ENCODE results near the gene CHST6.
"Not testable (repeated sequence)": the region's sequence is repeated elsewhere in the genome, so short reads cannot be mapped to it uniquely, and the experiment has no call there.

CHST6 gene

GRCh38 chr16:75429621-75430403, 65.4 kb downstream of the CHST6 start:
- Histone ChIP-seq H3K27ac (ENCODE audit: low read length) (no peak overlapping the region), H3K4me1 (ENCODE audit: low read length) (peaks cover 5% of the 10 kb centered on the region; the same call in 1 of the 2 replicates), H3K9ac (ENCODE audit: low read length) (no peak overlapping the region), H3K4me2 (ENCODE audit: low read length) (no peak overlapping the region), H3K4me3 (ENCODE audit: low read length) (no peak overlapping the region), H2AFZ (ENCODE audit: low read depth, low read length) (no peak overlapping the region), H4K20me1 (ENCODE audit: insufficient read depth, low read length) (0 out of 2 replicates have a peak, but pooled peaks cover 3% of the 10 kb centered on the region), H3K27me3 (ENCODE audit: low read depth, low read length) (no peaks in the 10 kb centered on the region), H3K9me3 (ENCODE audit: insufficient read depth, low read length) (no peaks in the 10 kb centered on the region), H3K79me2 (ENCODE audit: low read length) (peaks cover 36% of the 10 kb centered on the region), H3K36me3 (replicated peaks; ENCODE audit: low read depth, low read length) (no peaks in the 10 kb centered on the region)
- TF ChIP-seq CTCF (IDR thresholded peaks at IDR 0.05; ENCODE audit: low read depth, low read length) = no peak
- no peak for TF ChIP-seq EZH2phosphoT487 (IDR thresholded peaks at IDR 0.05; ENCODE audit: low read depth)

GRCh38 chr16:75426524-75426923, 68.7 kb downstream of the CHST6 start:
- not testable (repeated sequence) for H2AFZ ChIP-seq (ENCODE audit: low read depth, low read length); H3K27ac ChIP-seq (ENCODE audit: low read length); H3K4me2 ChIP-seq (ENCODE audit: low read length); H3K36me3 ChIP-seq (replicated peaks; ENCODE audit: low read depth, low read length); H3K4me1 ChIP-seq (ENCODE audit: low read length); H3K9ac ChIP-seq (ENCODE audit: low read length); H3K4me3 ChIP-seq (ENCODE audit: low read length); H3K27me3 ChIP-seq (ENCODE audit: low read depth, low read length); H3K9me3 ChIP-seq (ENCODE audit: insufficient read depth, low read length)
- Histone ChIP-seq H4K20me1 (ENCODE audit: insufficient read depth, low read length) (peaks cover 11% of the 10 kb centered on the region), H3K79me2 (ENCODE audit: low read length) (peaks cover 42% of the 10 kb centered on the region)

DNA sequence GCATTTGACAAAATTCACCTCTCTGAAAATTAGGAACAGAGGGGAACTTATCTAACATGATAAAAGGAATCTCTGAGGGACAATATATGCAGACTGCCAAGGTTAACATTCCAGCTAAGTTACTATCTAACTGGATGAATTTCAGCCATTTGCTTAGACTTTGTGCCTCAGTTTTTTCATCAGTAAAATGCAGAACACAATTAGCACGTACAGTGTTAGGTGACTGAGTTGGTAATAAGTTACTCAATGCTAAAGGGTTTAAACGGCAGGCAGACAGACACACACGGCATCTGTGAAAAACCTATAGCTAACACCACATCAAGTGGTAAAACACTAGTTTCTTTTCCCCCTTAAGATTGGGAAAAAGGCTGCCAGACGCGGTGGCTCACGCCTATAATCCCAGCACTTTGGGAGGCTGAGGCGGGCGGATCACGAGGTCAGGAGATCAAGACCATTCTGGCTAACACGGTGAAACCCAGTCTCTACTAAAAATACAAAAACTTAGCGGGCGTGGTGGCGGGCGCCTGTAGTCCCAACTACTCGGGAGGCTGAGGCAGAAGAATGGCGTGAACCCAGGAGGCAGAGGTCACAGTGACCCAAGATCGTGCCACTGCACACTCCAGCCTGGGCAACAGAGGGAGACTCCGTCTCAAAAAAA, 71.0 kb downstream of the CHST6 start:
- H3K9me3 ChIP-seq (ENCODE audit: insufficient read depth, low read length); H3K27me3 ChIP-seq (ENCODE audit: low read depth, low read length); H3K36me3 ChIP-seq (replicated peaks; ENCODE audit: low read depth, low read length); H3K4me3 ChIP-seq (ENCODE audit: low read length); H2AFZ ChIP-seq (ENCODE audit: low read depth, low read length); H3K9ac ChIP-seq (ENCODE audit: low read length); H3K4me1 ChIP-seq (ENCODE audit: low read length); H3K27ac ChIP-seq (ENCODE audit: low read length); H3K4me2 ChIP-seq (ENCODE audit: low read length): not testable (repeated sequence)
- peaks cover 49% of the 10 kb centered on the region for H3K79me2 ChIP-seq (ENCODE audit: low read length)
- peaks cover 15% of the 10 kb centered on the region for H4K20me1 ChIP-seq (ENCODE audit: insufficient read depth, low read length)

DNA sequence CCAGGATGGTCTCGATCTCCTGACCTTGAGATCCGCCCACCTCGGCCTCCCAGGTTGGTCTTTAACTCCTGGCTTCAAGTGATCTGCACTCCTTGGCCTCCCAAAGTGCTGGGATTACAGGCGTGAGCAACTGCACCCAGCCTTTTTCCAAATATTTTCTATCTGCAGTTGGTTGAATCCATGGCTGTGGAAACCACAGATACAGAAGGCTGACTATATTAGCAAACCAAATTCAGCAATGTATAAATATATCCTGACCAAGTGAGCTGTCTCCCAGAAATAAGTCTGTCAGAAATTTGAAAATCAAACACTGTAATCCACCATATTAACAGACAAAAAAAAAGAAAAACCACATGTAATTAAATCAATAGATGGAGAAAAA, 71.5 kb downstream of the CHST6 start:
- Histone ChIP-seq H3K27ac (ENCODE audit: low read length) (no peak overlapping the region), H3K36me3 (replicated peaks; ENCODE audit: low read depth, low read length) (no peaks in the 10 kb centered on the region), H3K4me1 (ENCODE audit: low read length) (no peaks in the 10 kb centered on the region), H3K9ac (ENCODE audit: low read length) (no peak overlapping the region), H4K20me1 (ENCODE audit: insufficient read depth, low read length) (peaks cover 15% of the 10 kb centered on the region), H3K79me2 (ENCODE audit: low read length) (peaks cover 50% of the 10 kb centered on the region), H2AFZ (ENCODE audit: low read depth, low read length) (no peak overlapping the region), H3K9me3 (ENCODE audit: insufficient read depth, low read length) (no peaks in the 10 kb centered on the region), H3K4me2 (ENCODE audit: low read length) (no peak overlapping the region), H3K4me3 (ENCODE audit: low read length) (no peak overlapping the region), H3K27me3 (ENCODE audit: low read depth, low read length) (no peaks in the 10 kb centered on the region)
- no peak for TF ChIP-seq CTCF (IDR thresholded peaks at IDR 0.05; ENCODE audit: low read depth, low read length)
- TF ChIP-seq EZH2phosphoT487 (IDR thresholded peaks at IDR 0.05; ENCODE audit: low read depth) = no peak

All from OCI-LY3 (cell line).